GM12801 (cell line): Measurements from ENCODE around the gene LYSMD1.

Experiments used
- CTCF ChIP-seq: IDR thresholded peaks from one replicate; pipeline ENCODE4 v1.5.1; 2011; ENCODE audit warnings: control low read depth; ENCODE audit not compliant: insufficient read length; ENCODE audit errors: extremely low read depth

LYSMD1 gene

GRCh38 chr1:151142411-151143056 is 23.2 kb downstream of the LYSMD1 start:
- no peak for TF ChIP-seq CTCF

- TF ChIP-seq CTCF: no peak
Measured at GRCh38 chr1:151137789-151138188, 27.9 kb downstream of the LYSMD1 start.

GRCh38 chr1:151135433-151136385 is 30.0 kb downstream of the LYSMD1 start:
- no peak for TF ChIP-seq CTCF

GRCh38 chr1:151134991-151135390 is 30.7 kb downstream of the LYSMD1 start:
- no peak for TF ChIP-seq CTCF

- TF ChIP-seq CTCF: no peak
Measured at GRCh38 chr1:151134396-151134795, 31.3 kb downstream of the LYSMD1 start.

GRCh38 chr1:151133018-151133806 is 32.5 kb downstream of the LYSMD1 start:
- TF ChIP-seq CTCF: no peak
